ENCODE results near the gene EHBP1.

EHBP1 gene

GRCh38 chr2:62705007-62705829 is at the start of gene EHBP1:
Gene EHBP1, plus strand, starts transcription at chr2:62705713. Its CDS starts 1,479 bp downstream, at chr2:62707192.
- DNase-seq: peak; percentile 98

- DNase-seq: no peak
Measured at GRCh38 chr2:62657783-62658182, 47.7 kb upstream of the EHBP1 start.

- DNase-seq: no peak
Measured at GRCh38 chr2:62658891-62659290, 46.6 kb upstream of the EHBP1 start.

- no peak for DNase-seq
Measured at GRCh38 chr2:62660087-62660486, 45.4 kb upstream of the EHBP1 start.

- DNase-seq: no peak
Measured at GRCh38 chr2:62660582-62661262, 44.8 kb upstream of the EHBP1 start.

- no peak for DNase-seq
Measured at GRCh38 chr2:62661263-62661635, 44.3 kb upstream of the EHBP1 start.

- DNase-seq: no peak
Measured at GRCh38 chr2:62662131-62662530, 43.4 kb upstream of the EHBP1 start.

GRCh38 chr2:62662554-62662953 is 43.0 kb upstream of the EHBP1 start:
- no peak for DNase-seq

- DNase-seq: no peak
Measured at GRCh38 chr2:62663411-62663810, 42.1 kb upstream of the EHBP1 start.

- no peak for DNase-seq
Measured at GRCh38 chr2:62663920-62664795, 41.4 kb upstream of the EHBP1 start.

GRCh38 chr2:62665446-62665845 is 40.1 kb upstream of the EHBP1 start:
- DNase-seq: no peak

- DNase-seq: no peak
Measured at GRCh38 chr2:62669180-62669579, 36.3 kb upstream of the EHBP1 start.

- no peak for DNase-seq
Measured at GRCh38 chr2:62672601-62673000, 32.9 kb upstream of the EHBP1 start.

GRCh38 chr2:62675062-62675461 is 30.5 kb upstream of the EHBP1 start:
- no peak for DNase-seq

- no peak for DNase-seq
Measured at GRCh38 chr2:62685256-62685655, 20.3 kb upstream of the EHBP1 start.

- DNase-seq: no peak
Measured at GRCh38 chr2:62686012-62686685, 19.4 kb upstream of the EHBP1 start.

GRCh38 chr2:62687636-62688035 is 17.9 kb upstream of the EHBP1 start:
- no peak for DNase-seq

- DNase-seq: no peak
Measured at GRCh38 chr2:62688771-62689170, 16.7 kb upstream of the EHBP1 start.

GRCh38 chr2:62691186-62691585 is 14.3 kb upstream of the EHBP1 start:
- DNase-seq: no peak

GRCh38 chr2:62692225-62692624 is 13.3 kb upstream of the EHBP1 start:
- no peak for DNase-seq

- DNase-seq: no peak
Measured at GRCh38 chr2:62698653-62699052, 6.9 kb upstream of the EHBP1 start.

- no peak for DNase-seq
Measured at GRCh38 chr2:62704654-62705006, 883 bp upstream of the EHBP1 start.

All from activated CD4-positive, alpha-beta T cell treated with anti-CD3 and anti-CD28 coated beads for 4 hours (primary cell).